Epithelial cell of proximal tubule (primary cell): ENCODE results near the gene BEAN1. TPM values are rescaled to one million over a fixed set of nuclear protein-coding genes. Genes with fewer than 3 reads are reported as not detected.
"Not testable (repeated sequence)": the region's sequence is repeated elsewhere in the genome, so short reads cannot be mapped to it uniquely, and the experiment has no call there.

ENCODE experiments used
- DNase-seq: peaks from one replicate; pipeline ENCODE4 v3.0.0-alpha.2; 2011; ENCODE audit warnings: low read depth
- H3K4me3 ChIP-seq: 2 replicates; pipeline ENCODE4 v1.5.1; 2011; ENCODE audit warnings: low read depth, mild to moderate bottlenecking, low read length
- CTCF ChIP-seq: conservative IDR thresholded peaks from 2 replicates; pipeline ENCODE4 v1.5.1; 2012; ENCODE audit warnings: low read depth, mild to moderate bottlenecking, low read length
- total RNA-seq: library from RNA; depleted of rRNA; stranded (reverse); fragments of >200 nt; gene quantifications from 2 replicates; pipeline ENCODE4 v1.2.3, GENCODE V29; 2015

BEAN1 gene
- total RNA-seq, 1 donor from 2014 or later: 7.0 TPM

GRCh38 chr16:66491716-66492064 is 64.6 kb downstream of the BEAN1 start:
- no peak overlapping the region for H3K4me3 ChIP-seq
- DNase-seq: no peak
- no peak for TF ChIP-seq CTCF

GRCh38 chr16:66493490-66494401 is 66.7 kb downstream of the BEAN1 start:
- DNase-seq: no peak
- no peak for TF ChIP-seq CTCF
- H3K4me3 ChIP-seq: no peak overlapping the region

GRCh38 chr16:66494916-66495315 is 67.8 kb downstream of the BEAN1 start:
- TF ChIP-seq CTCF: no peak
- DNase-seq: no peak
- no peak overlapping the region for H3K4me3 ChIP-seq

GRCh38 chr16:66495440-66495839 is 68.3 kb downstream of the BEAN1 start:
- no peak for DNase-seq
- H3K4me3 ChIP-seq: no peak overlapping the region
- TF ChIP-seq CTCF: no peak

GRCh38 chr16:66496226-66496625 is 69.1 kb downstream of the BEAN1 start:
- not testable (repeated sequence) for DNase-seq, H3K4me3 ChIP-seq

- not testable (repeated sequence) for DNase-seq
Measured at GRCh38 chr16:66497921-66498320, 70.8 kb downstream of the BEAN1 start.

GRCh38 chr16:66501563-66501962 is 74.5 kb downstream of the BEAN1 start:
- not testable (repeated sequence) for DNase-seq, H3K4me3 ChIP-seq

More at GRCh38 chr16:66497921-66498320, 70.8 kb downstream of the BEAN1 start:
- H3K4me3 ChIP-seq: not testable (repeated sequence)

GRCh38 chr16:66502020-66502913 is 75.2 kb downstream of the BEAN1 start:
- TF ChIP-seq CTCF: no peak
- DNase-seq: no peak
- no peak overlapping the region for H3K4me3 ChIP-seq
